ENCODE data around the gene C17orf75. TPM values are rescaled to one million over a fixed set of nuclear protein-coding genes. Genes with fewer than 3 reads are reported as not detected.

Gene C17orf75
- total RNA-seq, 1 experiment from 2014 or later = 22.5 TPM

DNA sequence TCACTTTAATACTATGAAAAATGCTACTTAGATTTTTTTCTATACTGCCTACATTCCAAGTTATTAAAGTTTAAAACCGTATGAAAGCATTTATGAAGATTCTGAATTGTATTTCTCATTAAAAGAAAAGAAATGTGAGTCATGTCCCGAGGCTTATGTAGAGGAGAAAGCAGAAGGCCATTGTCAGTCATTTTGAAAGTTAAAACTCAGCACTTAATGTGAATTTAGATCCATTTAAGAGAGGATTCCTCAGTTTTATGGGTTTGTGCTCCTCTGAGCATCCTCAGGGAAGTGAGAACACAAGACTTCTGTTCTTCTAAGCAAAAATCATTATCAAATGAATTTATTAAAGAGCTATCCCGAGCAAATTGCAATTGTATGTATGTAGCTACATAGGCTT is 11.8 kb downstream of the C17orf75 start:
- H2AFZ ChIP-seq (ENCODE audit: low read depth, low read length, poor library complexity, severe bottlenecking) = no peak overlapping the region
- ChIA-PET POLR2A (no interaction called here), CTCF (no interaction called here), RAD21 (ENCODE audit: low non-redundant PET in 1 of 2, low total read pairs in 2 of 2, uncharacterized antibody in 2 of 2, unreplicated experiment in 2 of 2) (no interaction called here)
- peaks cover 0 to 6% of the 10 kb centered on the region in 2 experiments; a peak in 2 of 4 replicates for H3K36me3 ChIP-seq (ENCODE audit: control insufficient read depth in 1 of 2, insufficient read depth in 2 of 2, low read length in 2 of 2)
- H3K9ac ChIP-seq (ENCODE audit: low read length) = no peak overlapping the region
- H3K27ac ChIP-seq (ENCODE audit: low read depth, low read length) = no peak overlapping the region
- TSS peak; percentile 26 for BruUV-seq (replicated peaks)
- no peak for DNase-seq (ENCODE audit: low read depth, low spot score)
- TF ChIP-seq RAD21 (IDR thresholded peaks at IDR 0.05; ENCODE audit: low read depth) = no peak
- no peaks in the 10 kb centered on the region for H3K27me3 ChIP-seq (ENCODE audit: insufficient read depth, low read length)
- no peak overlapping the region for H3K4me3 ChIP-seq (replicated peaks in 1 of 2; ENCODE audit: low read depth in 1 of 2, low read length in 2 of 2)
- H3K9me3 ChIP-seq (ENCODE audit: control insufficient read depth in 1 of 2, insufficient read depth in 1 of 2, low read depth in 1 of 2, low read length in 2 of 2) = no peaks in the 10 kb centered on the region
- H3K79me2 ChIP-seq (ENCODE audit: insufficient read depth, low read length) = no peaks in the 10 kb centered on the region
- H3K9me2 ChIP-seq (ENCODE audit: insufficient read depth) = no peaks in the 10 kb centered on the region
- no peak overlapping the region for H3K4me2 ChIP-seq (ENCODE audit: low read length)
- no peak for ATAC-seq
- no peaks in the 10 kb centered on the region for H4K20me1 ChIP-seq (ENCODE audit: insufficient read depth)
- H3K4me1 ChIP-seq (ENCODE audit: control insufficient read depth in 1 of 2, insufficient read depth in 2 of 2, low read length in 2 of 2) = no peaks in the 10 kb centered on the region
- intact Hi-C loops (cut with micrococcal nuclease) = no loop called here

DNA sequence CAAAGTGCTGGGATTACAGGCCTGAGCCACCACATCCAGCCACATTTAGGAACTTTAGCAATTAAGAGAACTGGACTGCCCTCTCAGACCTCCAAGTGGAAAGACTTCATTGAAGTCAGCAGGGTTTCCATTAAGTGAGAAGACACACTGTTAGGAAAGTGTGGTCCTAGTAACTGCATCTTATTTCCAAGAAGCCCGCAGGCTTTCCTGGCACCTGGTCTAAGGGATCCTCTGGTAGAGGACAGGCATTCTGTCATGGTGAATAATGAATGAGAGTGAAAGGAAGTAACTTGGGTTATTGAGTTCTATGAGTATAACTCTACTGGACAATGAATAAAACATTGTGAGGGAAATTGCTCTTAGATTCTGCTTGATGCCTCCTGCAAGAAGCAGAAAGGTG is 14.1 kb downstream of the C17orf75 start:
- intact Hi-C loops (cut with micrococcal nuclease) = no loop called here
- H3K36me3 ChIP-seq (ENCODE audit: control insufficient read depth in 1 of 2, insufficient read depth in 2 of 2, low read length in 2 of 2) = no peaks in the 10 kb centered on the region
- RAD21 ChIA-PET (ENCODE audit: low non-redundant PET in 1 of 2, low total read pairs in 2 of 2, uncharacterized antibody in 2 of 2, unreplicated experiment in 2 of 2) = no interaction called here
- CTCF ChIA-PET = interaction anchor here (1.1 kb wide), 1 partner anchor 8 kb away, joined by 3 read pairs; no protein-coding TSS in a partner anchor
- POLR2A ChIA-PET = no interaction called here
- ATAC-seq (no peak), DNase-seq (ENCODE audit: low read depth, low spot score) (no peak)
- no peak overlapping the region for H2AFZ ChIP-seq (ENCODE audit: low read depth, low read length, poor library complexity, severe bottlenecking)
- no peak overlapping the region for H3K27ac ChIP-seq (ENCODE audit: low read depth, low read length)
- no peak overlapping the region for H3K9ac ChIP-seq (ENCODE audit: low read length)
- H3K9me2 ChIP-seq (ENCODE audit: insufficient read depth) = no peaks in the 10 kb centered on the region
- no TSS peak for BruUV-seq (replicated peaks)
- no peaks in the 10 kb centered on the region for H4K20me1 ChIP-seq (ENCODE audit: insufficient read depth)
- no peak overlapping the region for H3K4me3 ChIP-seq (replicated peaks in 1 of 2; ENCODE audit: low read depth in 1 of 2, low read length in 2 of 2)
- H3K27me3 ChIP-seq (ENCODE audit: insufficient read depth, low read length) = no peaks in the 10 kb centered on the region
- no peaks in the 10 kb centered on the region for H3K9me3 ChIP-seq (ENCODE audit: control insufficient read depth in 1 of 2, insufficient read depth in 1 of 2, low read depth in 1 of 2, low read length in 2 of 2)
- no peaks in the 10 kb centered on the region for H3K4me1 ChIP-seq (ENCODE audit: control insufficient read depth in 1 of 2, insufficient read depth in 2 of 2, low read length in 2 of 2)
- H3K4me2 ChIP-seq (ENCODE audit: low read length) = no peak overlapping the region
- H3K79me2 ChIP-seq (ENCODE audit: insufficient read depth, low read length) = no peaks in the 10 kb centered on the region
- TF ChIP-seq POLR2A (IDR thresholded peaks at IDR 0.05; ENCODE audit: borderline replicate concordance, extremely low read depth, insufficient read depth, insufficient read length) = no peak
- no peak for TF ChIP-seq CBX3 (IDR thresholded peaks at IDR 0.05; ENCODE audit: low read depth)
- no peak for TF ChIP-seq FOSL1 (IDR thresholded peaks at IDR 0.05; ENCODE audit: low read depth)
- TF ChIP-seq SRF (IDR thresholded peaks at IDR 0.05; ENCODE audit: low read depth) = no peak
- no peak for TF ChIP-seq TCF7L2 (IDR thresholded peaks at IDR 0.05; ENCODE audit: borderline replicate concordance, extremely low read depth, insufficient read depth, insufficient read length)
- TF ChIP-seq, protein P1, sequence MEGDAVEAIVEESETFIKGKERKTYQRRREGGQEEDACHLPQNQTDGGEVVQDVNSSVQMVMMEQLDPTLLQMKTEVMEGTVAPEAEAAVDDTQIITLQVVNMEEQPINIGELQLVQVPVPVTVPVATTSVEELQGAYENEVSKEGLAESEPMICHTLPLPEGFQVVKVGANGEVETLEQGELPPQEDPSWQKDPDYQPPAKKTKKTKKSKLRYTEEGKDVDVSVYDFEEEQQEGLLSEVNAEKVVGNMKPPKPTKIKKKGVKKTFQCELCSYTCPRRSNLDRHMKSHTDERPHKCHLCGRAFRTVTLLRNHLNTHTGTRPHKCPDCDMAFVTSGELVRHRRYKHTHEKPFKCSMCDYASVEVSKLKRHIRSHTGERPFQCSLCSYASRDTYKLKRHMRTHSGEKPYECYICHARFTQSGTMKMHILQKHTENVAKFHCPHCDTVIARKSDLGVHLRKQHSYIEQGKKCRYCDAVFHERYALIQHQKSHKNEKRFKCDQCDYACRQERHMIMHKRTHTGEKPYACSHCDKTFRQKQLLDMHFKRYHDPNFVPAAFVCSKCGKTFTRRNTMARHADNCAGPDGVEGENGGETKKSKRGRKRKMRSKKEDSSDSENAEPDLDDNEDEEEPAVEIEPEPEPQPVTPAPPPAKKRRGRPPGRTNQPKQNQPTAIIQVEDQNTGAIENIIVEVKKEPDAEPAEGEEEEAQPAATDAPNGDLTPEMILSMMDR (IDR thresholded peaks at IDR 0.05 in 2 of 3, conservative IDR thresholded peaks at IDR 0.05 in 1 of 3; ENCODE audit: borderline replicate concordance in 1 of 3, insufficient read depth in 1 of 3, low read depth in 2 of 3, low read length in 2 of 3) = no peak
- no peak for TF ChIP-seq REST (IDR thresholded peaks at IDR 0.05; ENCODE audit: low read depth)
- TF ChIP-seq EGR1 (IDR thresholded peaks at IDR 0.05; ENCODE audit: low read depth) = no peak
- TF ChIP-seq ZBTB33 (IDR thresholded peaks at IDR 0.05; ENCODE audit: extremely low read depth, insufficient replicate concordance, low read length) = no peak
- TF ChIP-seq ELF1 (IDR thresholded peaks at IDR 0.05; ENCODE audit: borderline replicate concordance, low read depth) = no peak
- no peak for TF ChIP-seq POLR2AphosphoS5 (IDR thresholded peaks at IDR 0.05; ENCODE audit: low read depth, low read length)
- TF ChIP-seq EZH2phosphoT487 (IDR thresholded peaks at IDR 0.05; ENCODE audit: borderline replicate concordance) = no peak

All from HCT116 (cell line).